HCT116 (cell line): ENCODE results near the gene PYDC2.

Experiments used
- CEBPB ChIP-seq: IDR thresholded peaks from 2 replicates; pipeline ENCODE4 v1.6.1; 2012; ENCODE audit warnings: low read depth
- EZH2 ChIP-seq: fragments of 200-600 bp; sonication (generic); IDR thresholded peaks from 2 replicates; pipeline ENCODE4 v1.6.1; 2017; ENCODE audit warnings: antibody characterized with exemption, mixed run types
- EZH2phosphoT487 ChIP-seq: fragments of 200-600 bp; IDR thresholded peaks from 2 replicates; pipeline ENCODE4 v1.6.1; 2018; ENCODE audit warnings: antibody characterized with exemption, borderline replicate concordance
- POLR2A ChIP-seq: IDR thresholded peaks from 2 replicates; pipeline ENCODE4 v1.7.0; 2011; ENCODE audit warnings: borderline replicate concordance; ENCODE audit not compliant: insufficient read depth, insufficient read length; ENCODE audit errors: extremely low read depth
- POLR2AphosphoS5 ChIP-seq: IDR thresholded peaks from 2 replicates; pipeline ENCODE4 v1.6.1; 2011; ENCODE audit warnings: mild to moderate bottlenecking, low read depth, low read length, moderate library complexity
- YY1 ChIP-seq: IDR thresholded peaks from 2 replicates; pipeline ENCODE4 v1.6.1; 2011; ENCODE audit warnings: low read length, low read depth, moderate library complexity, mild to moderate bottlenecking; ENCODE audit not compliant: insufficient replicate concordance; ENCODE audit errors: extremely low read depth
- ZFX ChIP-seq: fragments of 450-650 bp; IDR thresholded peaks from 2 replicates; pipeline ENCODE4 v1.6.1; 2017
- ZNF274 ChIP-seq: fragments of 200-500 bp; sonication (Bioruptor generic); IDR thresholded peaks from 2 replicates; pipeline ENCODE4 v1.6.1; 2014; ENCODE audit warnings: mild to moderate bottlenecking, low read depth, low read length, inconsistent platforms
- TF ChIP-seq, protein P1 (sequence below), 3 experiments: fragments of 200-600 bp in 1 of 3; sonication (generic) in 1 of 3; IDR thresholded peaks in 2 of 3; conservative IDR thresholded peaks in 1 of 3; 2 replicates each; pipeline ENCODE4 v1.5.1; 2012 to 2017; ENCODE audit warnings: low read depth in 2 of 3, low read length in 2 of 3, antibody characterized with exemption in 1 of 3, borderline replicate concordance in 1 of 3, control low read depth in 1 of 3, mild to moderate bottlenecking in 1 of 3, mixed read lengths in 1 of 3, mixed run types in 1 of 3, moderate library complexity in 1 of 3; ENCODE audit not compliant: insufficient read depth in 1 of 3
- TF ChIP-seq, protein P2 (sequence below): IDR thresholded peaks from 2 replicates; pipeline ENCODE4 v1.6.1; 2011; ENCODE audit warnings: mild to moderate bottlenecking, low read length, moderate library complexity; ENCODE audit not compliant: insufficient replicate concordance; ENCODE audit errors: extremely low read depth
- TF ChIP-seq, protein P3 (sequence below): IDR thresholded peaks from 2 replicates; pipeline ENCODE4 v1.6.1; 2012; ENCODE audit warnings: low read depth

DNA sequence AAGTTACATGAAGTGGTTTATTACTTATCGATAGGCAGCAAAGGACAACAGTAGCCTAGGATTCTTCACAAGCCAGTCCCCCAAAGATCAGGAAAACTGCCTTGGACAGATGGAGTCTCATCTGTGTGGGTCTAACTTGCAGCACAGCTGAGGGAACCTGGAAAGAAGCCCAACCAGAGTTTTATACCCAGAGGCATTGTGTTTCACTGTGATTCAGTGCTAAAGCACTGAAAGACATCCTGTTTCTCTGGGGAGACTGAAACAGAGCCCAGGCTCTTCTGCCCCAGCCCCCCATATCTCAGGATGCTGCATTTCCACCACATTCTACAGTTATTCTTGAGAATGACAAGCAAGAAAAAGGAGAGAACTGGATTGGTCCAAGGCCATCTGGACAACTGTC, 48.2 kb upstream of the PYDC2 start:
- no peak for TF ChIP-seq EZH2phosphoT487
- TF ChIP-seq, protein P1, sequence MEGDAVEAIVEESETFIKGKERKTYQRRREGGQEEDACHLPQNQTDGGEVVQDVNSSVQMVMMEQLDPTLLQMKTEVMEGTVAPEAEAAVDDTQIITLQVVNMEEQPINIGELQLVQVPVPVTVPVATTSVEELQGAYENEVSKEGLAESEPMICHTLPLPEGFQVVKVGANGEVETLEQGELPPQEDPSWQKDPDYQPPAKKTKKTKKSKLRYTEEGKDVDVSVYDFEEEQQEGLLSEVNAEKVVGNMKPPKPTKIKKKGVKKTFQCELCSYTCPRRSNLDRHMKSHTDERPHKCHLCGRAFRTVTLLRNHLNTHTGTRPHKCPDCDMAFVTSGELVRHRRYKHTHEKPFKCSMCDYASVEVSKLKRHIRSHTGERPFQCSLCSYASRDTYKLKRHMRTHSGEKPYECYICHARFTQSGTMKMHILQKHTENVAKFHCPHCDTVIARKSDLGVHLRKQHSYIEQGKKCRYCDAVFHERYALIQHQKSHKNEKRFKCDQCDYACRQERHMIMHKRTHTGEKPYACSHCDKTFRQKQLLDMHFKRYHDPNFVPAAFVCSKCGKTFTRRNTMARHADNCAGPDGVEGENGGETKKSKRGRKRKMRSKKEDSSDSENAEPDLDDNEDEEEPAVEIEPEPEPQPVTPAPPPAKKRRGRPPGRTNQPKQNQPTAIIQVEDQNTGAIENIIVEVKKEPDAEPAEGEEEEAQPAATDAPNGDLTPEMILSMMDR (IDR thresholded peaks at IDR 0.05 in 2 of 3, conservative IDR thresholded peaks at IDR 0.05 in 1 of 3; ENCODE audit: borderline replicate concordance in 1 of 3, insufficient read depth in 1 of 3, low read depth in 2 of 3, low read length in 2 of 3): no peak
- no peak for TF ChIP-seq YY1
- no peak for TF ChIP-seq POLR2A
- no peak for TF ChIP-seq ZFX
- TF ChIP-seq CEBPB: no peak
- TF ChIP-seq, protein P2, sequence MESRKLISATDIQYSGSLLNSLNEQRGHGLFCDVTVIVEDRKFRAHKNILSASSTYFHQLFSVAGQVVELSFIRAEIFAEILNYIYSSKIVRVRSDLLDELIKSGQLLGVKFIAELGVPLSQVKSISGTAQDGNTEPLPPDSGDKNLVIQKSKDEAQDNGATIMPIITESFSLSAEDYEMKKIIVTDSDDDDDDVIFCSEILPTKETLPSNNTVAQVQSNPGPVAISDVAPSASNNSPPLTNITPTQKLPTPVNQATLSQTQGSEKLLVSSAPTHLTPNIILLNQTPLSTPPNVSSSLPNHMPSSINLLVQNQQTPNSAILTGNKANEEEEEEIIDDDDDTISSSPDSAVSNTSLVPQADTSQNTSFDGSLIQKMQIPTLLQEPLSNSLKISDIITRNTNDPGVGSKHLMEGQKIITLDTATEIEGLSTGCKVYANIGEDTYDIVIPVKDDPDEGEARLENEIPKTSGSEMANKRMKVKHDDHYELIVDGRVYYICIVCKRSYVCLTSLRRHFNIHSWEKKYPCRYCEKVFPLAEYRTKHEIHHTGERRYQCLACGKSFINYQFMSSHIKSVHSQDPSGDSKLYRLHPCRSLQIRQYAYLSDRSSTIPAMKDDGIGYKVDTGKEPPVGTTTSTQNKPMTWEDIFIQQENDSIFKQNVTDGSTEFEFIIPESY: no peak
- TF ChIP-seq, protein P3, sequence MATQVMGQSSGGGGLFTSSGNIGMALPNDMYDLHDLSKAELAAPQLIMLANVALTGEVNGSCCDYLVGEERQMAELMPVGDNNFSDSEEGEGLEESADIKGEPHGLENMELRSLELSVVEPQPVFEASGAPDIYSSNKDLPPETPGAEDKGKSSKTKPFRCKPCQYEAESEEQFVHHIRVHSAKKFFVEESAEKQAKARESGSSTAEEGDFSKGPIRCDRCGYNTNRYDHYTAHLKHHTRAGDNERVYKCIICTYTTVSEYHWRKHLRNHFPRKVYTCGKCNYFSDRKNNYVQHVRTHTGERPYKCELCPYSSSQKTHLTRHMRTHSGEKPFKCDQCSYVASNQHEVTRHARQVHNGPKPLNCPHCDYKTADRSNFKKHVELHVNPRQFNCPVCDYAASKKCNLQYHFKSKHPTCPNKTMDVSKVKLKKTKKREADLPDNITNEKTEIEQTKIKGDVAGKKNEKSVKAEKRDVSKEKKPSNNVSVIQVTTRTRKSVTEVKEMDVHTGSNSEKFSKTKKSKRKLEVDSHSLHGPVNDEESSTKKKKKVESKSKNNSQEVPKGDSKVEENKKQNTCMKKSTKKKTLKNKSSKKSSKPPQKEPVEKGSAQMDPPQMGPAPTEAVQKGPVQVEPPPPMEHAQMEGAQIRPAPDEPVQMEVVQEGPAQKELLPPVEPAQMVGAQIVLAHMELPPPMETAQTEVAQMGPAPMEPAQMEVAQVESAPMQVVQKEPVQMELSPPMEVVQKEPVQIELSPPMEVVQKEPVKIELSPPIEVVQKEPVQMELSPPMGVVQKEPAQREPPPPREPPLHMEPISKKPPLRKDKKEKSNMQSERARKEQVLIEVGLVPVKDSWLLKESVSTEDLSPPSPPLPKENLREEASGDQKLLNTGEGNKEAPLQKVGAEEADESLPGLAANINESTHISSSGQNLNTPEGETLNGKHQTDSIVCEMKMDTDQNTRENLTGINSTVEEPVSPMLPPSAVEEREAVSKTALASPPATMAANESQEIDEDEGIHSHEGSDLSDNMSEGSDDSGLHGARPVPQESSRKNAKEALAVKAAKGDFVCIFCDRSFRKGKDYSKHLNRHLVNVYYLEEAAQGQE: no peak
- TF ChIP-seq POLR2AphosphoS5: no peak
- no peak for TF ChIP-seq EZH2
- no peak for TF ChIP-seq ZNF274
